SK-N-MC (cell line): ENCODE results near the gene HOXC4.
"Not testable (repeated sequence)": the region's sequence is repeated elsewhere in the genome, so short reads cannot be mapped to it uniquely, and the experiment has no call there.

Experiments
- DNase-seq: peaks from one replicate; pipeline ENCODE4 v3.0.0-alpha.2; 2011; ENCODE audit warnings: low read depth, low spot score
- H3K27ac ChIP-seq: fragments of 200-600 bp; sonication (generic); 2 replicates; pipeline ENCODE4 v1.5.1; 2016; ENCODE audit warnings: mixed run types
- H3K36me3 ChIP-seq: fragments of 200-600 bp; sonication (generic); 2 replicates; pipeline ENCODE4 v1.6.1; 2017; ENCODE audit warnings: antibody characterized with exemption, low read length, mixed read lengths; ENCODE audit not compliant: insufficient read depth
- H3K4me3 ChIP-seq: fragments of 200-600 bp; sonication (generic); 2 replicates; pipeline ENCODE4 v1.5.1; 2016
- H3K9ac ChIP-seq: fragments of 200-600 bp; sonication (generic); 2 replicates; pipeline ENCODE4 v1.8.0; 2017; ENCODE audit warnings: mixed run types, mixed read lengths; ENCODE audit not compliant: insufficient read length
- H3K9me3 ChIP-seq: fragments of 200-600 bp; sonication (generic); 2 replicates; pipeline ENCODE4 v1.6.1; 2017; ENCODE audit warnings: low read depth, mild to moderate bottlenecking, antibody characterized with exemption, low read length, moderate library complexity, mixed read lengths
- EZH2 ChIP-seq: fragments of 200-600 bp; sonication (generic); IDR thresholded peaks from one replicate; pipeline ENCODE4 v1.6.1; 2017; ENCODE audit warnings: antibody characterized with exemption
- FOXP2 ChIP-seq: optimal IDR thresholded peaks from 2 replicates; pipeline ENCODE3; 2011; ENCODE audit warnings: mild to moderate bottlenecking, moderate library complexity; ENCODE audit not compliant: insufficient read depth; ENCODE audit errors: extremely low read length, control extremely low read depth
- POLR2AphosphoS5 ChIP-seq: IDR thresholded peaks from 2 replicates; pipeline ENCODE4 v1.6.1; 2012; ENCODE audit warnings: mild to moderate bottlenecking, low read depth, low read length, borderline replicate concordance

The HOXC4 gene

GRCh38 chr12:54037360-54038283 is 16.0 kb upstream of the HOXC4 start:
- Histone ChIP-seq H3K4me3 (peak overlapping the region; percentile 78), H3K9ac (peak overlapping the region; percentile 58), H3K27ac (peak overlapping the region; percentile 80), H3K9me3 (no peaks in the 10 kb centered on the region), H3K36me3 (no peaks in the 10 kb centered on the region)
- no peak for TF ChIP-seq EZH2
- peak; percentile 44; the same call in 1 of the 2 replicates for TF ChIP-seq POLR2AphosphoS5
- peak; percentile 82 for TF ChIP-seq FOXP2
- DNase-seq, result peak; percentile 90

DNA sequence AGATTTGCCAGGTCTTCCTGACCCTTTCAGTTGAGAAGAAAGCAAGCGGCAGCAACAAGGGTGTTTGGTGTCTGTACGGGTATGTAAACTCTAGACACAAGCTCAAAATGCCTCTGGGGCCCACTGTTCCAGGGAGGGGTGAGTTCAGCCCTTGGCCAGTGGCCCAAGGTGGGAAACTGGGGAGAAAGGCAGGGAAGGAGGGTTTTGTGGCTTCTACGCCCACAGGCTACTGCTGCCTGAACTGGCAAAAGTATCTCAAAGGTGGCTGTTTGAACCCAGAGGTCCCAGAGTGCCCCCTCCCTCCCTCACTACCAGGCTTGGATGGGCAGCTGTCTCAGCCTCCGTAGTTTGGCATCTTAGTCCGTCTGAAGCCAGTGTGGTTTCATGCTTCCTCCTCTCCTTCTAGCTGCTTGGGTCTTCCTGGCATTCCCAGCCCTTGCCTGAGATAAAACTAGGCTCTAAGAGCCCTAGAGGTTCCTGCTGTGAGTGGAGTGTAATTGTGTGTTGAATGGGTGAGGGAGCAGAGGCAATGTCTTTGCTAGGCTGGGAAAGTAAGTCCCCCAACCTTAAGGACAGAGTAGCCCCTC is 15.3 kb upstream of the HOXC4 start:
- Histone ChIP-seq H3K27ac (peak overlapping the region; percentile 80), H3K4me3 (peak overlapping the region; percentile 78), H3K9ac (peak overlapping the region; percentile 58), H3K36me3 (no peaks in the 10 kb centered on the region), H3K9me3 (no peaks in the 10 kb centered on the region)
- TF ChIP-seq POLR2AphosphoS5, result no peak
- no peak for TF ChIP-seq EZH2
- TF ChIP-seq FOXP2, result no peak
- DNase-seq, result no peak

DNA sequence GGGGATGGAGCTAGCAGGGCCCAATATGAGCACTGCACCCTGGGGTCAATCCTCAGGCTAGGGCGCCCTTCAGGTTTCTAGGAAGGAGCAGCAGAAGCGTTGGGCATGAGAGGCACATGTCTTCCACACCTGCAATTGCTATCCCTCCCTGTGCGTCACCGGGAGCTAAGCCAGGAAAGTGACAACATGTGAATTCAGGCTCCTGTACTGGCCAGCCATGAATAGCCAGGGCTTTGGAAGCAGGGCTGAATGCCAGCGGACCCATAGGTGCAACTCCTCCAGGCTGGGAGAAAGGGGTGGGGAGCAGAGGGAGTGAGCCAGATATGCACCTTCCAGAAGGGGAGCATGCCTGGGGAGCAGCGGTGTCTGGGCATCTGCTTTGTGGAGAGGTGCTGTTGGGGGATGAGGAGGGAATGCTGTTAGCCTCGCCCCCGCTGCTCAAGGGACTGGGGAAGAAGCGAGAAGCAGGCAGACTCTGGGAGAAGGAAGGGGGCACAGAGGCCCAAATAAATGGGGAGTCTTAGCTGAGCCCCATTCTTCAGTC is 14.7 kb upstream of the HOXC4 start:
- Histone ChIP-seq H3K9me3 (no peaks in the 10 kb centered on the region), H3K4me3 (peak overlapping the region; percentile 78), H3K36me3 (no peaks in the 10 kb centered on the region), H3K27ac (no peak overlapping the region; the same call in 1 of the 2 replicates), H3K9ac (no peak overlapping the region)
- no peak for DNase-seq
- TF ChIP-seq EZH2, result no peak
- no peak for TF ChIP-seq FOXP2
- no peak for TF ChIP-seq POLR2AphosphoS5

DNA sequence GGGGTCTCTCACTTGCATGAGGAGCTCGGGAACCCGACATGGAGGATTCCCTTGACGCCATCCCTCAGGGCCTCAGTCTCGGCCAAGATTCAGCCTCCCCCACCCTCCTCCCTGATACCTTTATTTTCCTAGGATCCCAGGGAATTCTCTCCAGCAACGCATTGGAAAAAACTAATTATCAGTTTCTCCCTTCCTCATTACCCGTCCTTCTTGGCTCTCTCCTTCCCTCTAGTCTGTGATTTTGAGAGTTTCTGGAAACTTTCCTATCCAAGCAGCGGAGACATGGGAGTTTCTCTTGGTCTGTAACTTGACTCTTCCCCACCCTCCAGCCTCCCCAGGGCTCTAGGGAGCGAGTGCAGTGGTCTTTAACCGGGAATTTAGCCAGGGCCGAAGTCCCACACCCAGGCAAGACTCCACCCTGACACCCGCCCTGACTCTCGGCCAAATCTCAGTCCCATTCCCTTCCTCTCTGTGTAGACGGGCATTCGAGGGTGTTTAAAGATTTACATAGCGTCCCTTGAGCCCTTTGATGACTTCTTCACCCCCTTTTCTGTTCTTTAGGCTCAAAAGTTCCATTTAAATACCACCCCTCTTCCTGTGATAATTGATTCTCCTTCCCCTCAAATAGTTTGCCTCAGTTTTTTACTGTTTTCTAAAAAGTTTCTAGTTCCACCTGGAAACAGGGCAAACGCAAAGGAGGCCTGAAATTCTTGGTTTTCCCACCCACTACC is 14.1 kb upstream of the HOXC4 start:
- TF ChIP-seq EZH2, result no peak
- no peak for TF ChIP-seq FOXP2
- no peak for TF ChIP-seq POLR2AphosphoS5
- Histone ChIP-seq H3K9ac (no peak overlapping the region), H3K27ac (no peak overlapping the region), H3K36me3 (no peaks in the 10 kb centered on the region), H3K4me3 (peak overlapping the region; percentile 4; the same call in 1 of the 2 replicates), H3K9me3 (no peaks in the 10 kb centered on the region)
- DNase-seq, result no peak

- no peak overlapping the region for H3K9ac ChIP-seq
- no peaks in the 10 kb centered on the region for H3K9me3 ChIP-seq
- no peaks in the 10 kb centered on the region for H3K36me3 ChIP-seq
- no peak overlapping the region for H3K27ac ChIP-seq
- no peak overlapping the region for H3K4me3 ChIP-seq
- DNase-seq, result no peak
- TF ChIP-seq EZH2 (no peak), FOXP2 (no peak), POLR2AphosphoS5 (no peak)
Observed at GRCh38 chr12:54040148-54040494, 13.5 kb upstream of the HOXC4 start.

DNA sequence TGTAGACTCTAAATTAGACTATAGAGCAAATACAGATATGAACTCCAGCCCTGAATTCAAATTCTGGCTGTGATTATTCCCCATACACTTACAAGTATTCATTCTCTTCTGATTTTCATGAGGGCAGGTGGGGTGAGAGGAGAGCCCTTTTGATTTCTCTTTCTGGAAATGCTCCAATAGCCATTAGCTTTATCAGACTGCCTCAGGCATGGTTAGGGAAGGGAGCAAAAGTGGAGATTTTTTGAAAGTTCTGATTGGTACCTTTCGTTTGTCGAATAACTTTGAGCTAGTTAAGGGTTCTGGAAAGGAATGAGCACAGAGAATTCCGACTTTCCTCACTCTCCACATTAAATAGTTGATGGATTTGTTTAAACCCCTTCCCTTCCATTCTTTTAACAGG is 13.0 kb upstream of the HOXC4 start:
- H3K9ac ChIP-seq, result no peak overlapping the region
- no peak for DNase-seq
- H3K27ac ChIP-seq, result no peak overlapping the region
- no peaks in the 10 kb centered on the region for H3K9me3 ChIP-seq
- no peak overlapping the region for H3K4me3 ChIP-seq
- TF ChIP-seq FOXP2 (no peak), EZH2 (no peak), POLR2AphosphoS5 (no peak)
- no peaks in the 10 kb centered on the region for H3K36me3 ChIP-seq

DNA sequence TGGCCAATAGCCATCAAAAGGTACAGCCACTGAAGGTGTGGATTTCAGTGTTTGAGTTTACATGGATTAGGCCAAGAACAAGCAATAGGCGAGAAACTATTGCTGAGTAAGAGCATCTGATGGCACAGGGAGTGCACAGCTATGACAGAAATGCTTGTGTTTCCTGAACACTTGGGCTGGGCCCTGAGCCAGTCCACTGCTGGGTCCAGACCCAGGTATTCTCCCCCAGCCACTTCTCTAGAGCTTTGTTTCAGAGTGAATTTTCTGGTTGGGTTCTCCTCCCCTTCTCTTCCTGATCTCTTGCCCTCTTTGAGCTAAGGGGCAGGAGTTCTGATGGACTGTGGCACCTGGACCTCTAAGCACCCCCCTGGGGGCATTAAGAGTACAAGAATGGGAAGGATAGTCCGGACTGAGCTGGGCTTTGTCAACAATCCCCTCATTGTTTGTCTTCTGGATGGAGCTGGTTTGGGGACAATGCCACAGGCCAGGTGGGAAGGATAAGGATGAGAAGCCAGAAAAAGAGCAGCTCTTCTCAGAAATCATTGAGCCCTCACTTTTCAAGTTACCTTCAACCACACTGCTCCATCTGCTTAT is 12.4 kb upstream of the HOXC4 start:
- H3K4me3 ChIP-seq, result no peak overlapping the region
- DNase-seq, result no peak
- H3K27ac ChIP-seq, result no peak overlapping the region
- H3K36me3 ChIP-seq, result no peaks in the 10 kb centered on the region
- H3K9ac ChIP-seq, result no peak overlapping the region
- no peaks in the 10 kb centered on the region for H3K9me3 ChIP-seq
- TF ChIP-seq POLR2AphosphoS5 (no peak), FOXP2 (no peak), EZH2 (no peak)

DNA sequence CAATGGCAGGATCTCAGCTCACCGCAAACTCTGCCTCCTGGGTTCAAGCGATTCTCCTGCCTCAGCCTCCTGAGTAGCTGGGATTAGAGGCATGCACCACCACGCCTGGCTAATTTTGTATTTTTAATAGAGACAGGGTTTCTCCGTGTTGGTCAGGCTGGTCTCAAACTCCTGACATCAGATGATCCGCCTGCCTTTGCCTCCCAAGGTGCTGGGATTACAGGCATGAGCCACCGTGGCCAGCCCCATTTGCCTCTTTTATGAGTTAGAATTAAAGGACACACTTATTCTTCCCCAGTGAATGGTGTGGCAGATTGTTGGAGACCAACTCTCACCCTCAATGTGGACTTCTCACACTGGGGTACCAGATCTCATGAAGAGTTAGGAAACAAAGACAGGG is 11.6 kb upstream of the HOXC4 start:
- H3K36me3 ChIP-seq, H3K9me3 ChIP-seq, DNase-seq, H3K27ac ChIP-seq, H3K4me3 ChIP-seq, H3K9ac ChIP-seq: not testable (repeated sequence)
